Stimulated activated CD8-positive, alpha-beta memory T cell treated with anti-CD3 and anti-CD28 coated beads, Interleukin-15, amount 100 ng/mL, for 4 hours (primary cell): ENCODE results near the gene EGLN1.
"Not testable (repeated sequence)": the region's sequence is repeated elsewhere in the genome, so short reads cannot be mapped to it uniquely, and the experiment has no call there.

ENCODE experiments used
- DNase-seq, 2 donors: peaks; one replicate each; pipeline ENCODE4 v3.0.0-alpha.2; 2020; ENCODE audit warnings: low read depth in 2 of 2

EGLN1 gene

DNA sequence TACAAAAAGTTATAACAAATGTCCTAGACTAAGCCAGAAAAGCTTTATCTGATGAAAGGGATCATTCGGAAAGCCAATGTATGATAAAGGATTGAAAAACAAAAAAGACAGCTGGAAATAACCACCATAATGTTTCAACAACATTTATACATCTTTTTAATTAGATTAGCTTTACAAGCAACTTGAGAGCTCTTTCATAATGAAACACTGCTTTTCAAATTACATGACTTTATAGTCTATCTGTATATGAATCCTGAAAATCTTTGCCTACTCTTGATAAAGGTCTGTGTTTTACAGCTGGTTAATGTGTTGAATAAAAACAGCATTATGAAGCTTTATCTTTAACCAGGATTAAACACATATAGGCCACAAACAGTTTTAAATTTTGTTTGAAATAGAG is 58.5 kb downstream of the EGLN1 start:
- DNase-seq: no peak

- DNase-seq: no peak
Measured at GRCh38 chr1:231362325-231362724, 59.8 kb downstream of the EGLN1 start.

GRCh38 chr1:231359113-231359512 is 63.0 kb downstream of the EGLN1 start:
- no peak for DNase-seq

DNA sequence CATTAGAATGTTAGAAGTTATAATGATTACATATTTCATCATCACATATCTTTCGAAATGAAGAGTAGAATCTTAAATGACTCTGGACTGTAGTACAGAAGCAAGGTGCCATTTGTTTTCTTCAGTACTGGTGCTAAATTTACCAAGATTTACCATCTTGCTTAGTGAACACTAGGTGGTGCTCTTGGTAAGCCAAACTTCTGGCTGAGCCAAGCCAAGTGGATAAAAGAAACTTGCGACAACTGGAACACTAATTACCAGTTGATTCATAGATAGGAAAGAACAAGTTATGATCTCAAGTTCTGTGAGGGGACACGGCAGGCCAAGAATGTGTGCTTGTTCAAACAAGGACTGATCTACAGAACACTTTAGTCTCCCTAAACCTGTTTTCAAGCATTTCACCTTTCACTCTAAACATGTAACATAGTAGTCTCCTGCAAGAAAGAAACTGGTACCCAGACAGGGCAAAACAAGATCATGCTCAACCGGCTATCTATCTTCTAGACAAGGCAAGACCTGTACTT is 64.2 kb downstream of the EGLN1 start:
- no peak for DNase-seq

DNA sequence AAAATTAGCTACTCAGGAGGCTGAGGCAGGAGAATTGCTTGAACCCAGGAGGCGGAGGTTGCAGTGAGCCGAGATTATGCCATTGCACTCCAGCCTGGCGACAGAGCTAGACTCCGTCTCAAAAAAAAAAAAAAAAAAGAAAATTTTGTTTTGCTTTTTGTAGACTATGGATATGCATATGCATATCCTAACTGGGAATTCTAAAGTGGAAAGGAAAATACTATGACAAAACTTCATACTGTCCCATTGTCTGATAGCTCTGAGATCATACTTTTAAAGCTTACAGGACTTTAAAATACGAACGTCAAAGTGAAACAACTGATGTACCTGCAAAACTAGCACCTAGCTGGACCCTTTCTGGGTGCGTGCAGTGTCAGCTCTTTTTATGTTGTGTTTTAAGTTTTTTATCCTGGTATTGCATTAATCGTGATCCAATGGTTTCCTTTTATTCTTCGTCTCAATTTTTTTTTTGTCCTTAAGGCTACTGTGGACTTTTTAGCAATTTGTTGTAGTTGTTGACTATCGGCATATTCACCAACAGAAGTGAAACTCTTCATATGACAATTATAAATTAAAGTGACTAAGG is 64.8 kb downstream of the EGLN1 start:
- no peak for DNase-seq

- DNase-seq: no peak
Measured at GRCh38 chr1:231355171-231355570, 66.9 kb downstream of the EGLN1 start.

- no peak for DNase-seq
Measured at GRCh38 chr1:231354330-231355020, 67.6 kb downstream of the EGLN1 start.

GRCh38 chr1:231353086-231353485 is 69.0 kb downstream of the EGLN1 start:
- no peak for DNase-seq

- no peak for DNase-seq
Measured at GRCh38 chr1:231351816-231352215, 70.3 kb downstream of the EGLN1 start.

- DNase-seq: not testable (repeated sequence)
Measured at GRCh38 chr1:231348856-231349255, 73.2 kb downstream of the EGLN1 start.

DNA sequence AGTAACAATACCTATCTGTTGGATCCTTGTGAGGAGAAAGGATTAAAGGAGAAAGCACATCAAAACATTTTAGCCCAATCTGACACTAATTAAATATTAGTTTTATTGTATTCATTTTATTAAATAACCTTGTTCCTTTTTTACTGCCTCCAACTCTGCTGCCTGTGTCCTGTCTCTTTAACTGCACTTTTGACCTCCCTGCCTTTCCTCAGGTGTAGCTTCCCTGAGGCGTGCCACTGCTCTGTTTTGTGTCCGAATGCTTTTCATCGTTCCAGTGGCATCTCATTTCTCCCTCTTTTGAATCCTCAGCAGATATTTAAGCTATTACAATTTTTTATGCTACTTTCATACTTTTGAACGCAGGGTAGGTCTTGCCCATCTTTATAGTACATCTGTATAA is 73.6 kb downstream of the EGLN1 start:
- DNase-seq: no peak

DNA sequence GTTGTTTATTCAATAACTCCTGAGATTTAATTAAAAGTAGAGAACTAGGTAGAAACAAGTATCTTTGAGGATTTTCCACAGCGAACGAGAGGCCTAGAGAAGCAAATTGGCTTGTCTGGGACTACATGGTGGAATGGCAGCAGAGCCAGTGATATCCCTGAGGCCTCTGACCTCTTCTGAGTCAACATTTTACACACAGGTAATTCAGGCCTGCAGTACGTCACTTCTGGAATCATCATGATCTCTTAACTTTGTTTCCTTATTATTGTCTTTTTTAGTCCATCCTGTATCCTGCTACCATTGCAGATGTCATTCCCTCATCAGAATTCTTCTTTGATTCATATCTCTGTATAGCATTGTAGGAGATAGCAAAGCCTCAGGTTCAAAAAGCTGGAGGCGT is 74.1 kb downstream of the EGLN1 start:
- DNase-seq: no peak

GRCh38 chr1:231340328-231341013 is 81.6 kb downstream of the EGLN1 start:
- DNase-seq: no peak

DNA sequence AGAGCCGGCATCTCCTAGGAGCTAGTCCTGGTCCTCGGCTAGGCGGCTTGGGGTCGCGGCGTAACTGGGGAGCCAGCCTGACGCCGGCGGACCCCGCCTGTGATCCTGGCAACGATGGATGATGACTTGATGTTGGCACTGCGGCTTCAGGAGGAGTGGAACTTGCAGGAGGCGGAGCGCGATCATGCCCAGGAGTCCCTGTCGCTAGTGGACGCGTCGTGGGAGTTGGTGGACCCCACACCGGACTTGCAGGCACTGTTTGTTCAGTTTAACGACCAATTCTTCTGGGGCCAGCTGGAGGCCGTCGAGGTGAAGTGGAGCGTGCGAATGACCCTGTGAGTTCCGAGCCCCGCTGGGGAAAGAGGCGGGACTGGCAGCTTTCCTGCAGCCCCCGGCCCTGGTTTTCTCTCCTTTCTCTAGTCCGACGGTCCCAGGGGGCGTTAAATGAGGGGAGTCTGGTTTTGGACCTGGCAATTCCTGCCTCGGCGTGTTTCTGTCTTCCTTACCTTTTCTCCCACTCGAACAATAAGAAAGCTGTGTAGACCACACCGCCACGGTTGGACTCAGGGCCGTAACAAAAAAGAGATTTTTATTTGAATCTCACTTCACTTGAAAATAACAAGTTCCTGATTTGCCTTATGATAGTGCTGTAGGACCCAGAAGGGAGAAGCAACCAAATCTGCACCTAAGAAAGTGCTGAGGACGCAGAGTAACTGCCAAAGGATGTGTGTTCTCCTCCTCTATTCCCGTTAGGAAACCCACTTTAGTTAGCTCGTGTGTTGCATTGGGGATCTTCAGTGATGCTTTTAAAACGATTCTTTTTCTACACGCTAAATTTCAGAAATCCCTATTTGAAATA is 83.6 kb downstream of the EGLN1 start, which contains the start of gene SPRTN:
TSS of gene SPRTN (plus strand) at position 24 of the 859 bp plus-strand sequence. CDS start at position 115, 91 bp downstream.
- DNase-seq: no peak

DNA sequence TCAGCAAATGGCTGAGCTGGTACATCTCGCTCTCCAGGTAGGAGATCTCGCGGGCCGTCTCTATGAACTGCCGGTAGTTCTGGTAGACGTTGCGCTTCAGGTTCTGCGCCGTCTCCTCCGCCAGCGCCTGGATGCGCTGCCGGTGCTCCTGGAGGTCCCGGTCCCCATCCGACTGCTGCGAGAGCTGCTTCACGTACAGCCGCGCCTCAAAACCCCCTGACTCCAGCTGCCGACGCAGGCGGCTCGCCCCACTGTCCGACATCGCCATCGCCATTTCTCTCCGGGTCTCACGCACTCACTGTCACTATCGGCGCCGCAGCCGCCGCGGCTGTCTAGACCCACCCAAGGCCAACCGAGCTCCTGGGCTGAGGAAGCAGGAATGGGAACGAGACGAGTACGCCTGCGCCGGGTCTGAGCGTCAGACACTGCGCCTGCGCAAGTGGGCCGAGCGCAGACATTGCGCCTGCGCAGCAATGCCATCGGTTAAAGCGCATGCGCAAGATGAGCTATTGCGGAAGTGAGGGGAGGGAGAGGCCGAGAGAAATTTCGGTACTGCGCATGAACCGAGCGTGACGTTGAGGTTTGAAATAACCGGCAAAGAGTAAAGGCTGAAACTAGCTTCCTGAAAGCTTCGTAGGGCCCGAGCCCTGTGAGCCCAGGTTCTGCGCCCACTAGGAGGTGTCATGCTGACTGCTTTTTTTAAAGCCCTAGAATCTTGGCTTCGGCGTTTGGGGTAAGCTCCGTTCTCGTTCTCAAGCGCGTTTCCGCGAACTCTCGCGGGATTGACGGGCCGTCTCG is 84.4 kb downstream of the EGLN1 start, which contains the start of gene EXOC8:
TSS of gene EXOC8 (minus strand) at position 381 of the 798 bp plus-strand sequence. CDS start at position 274, 107 bp downstream.
- DNase-seq: peak; percentile 92 to 95

- no peak for DNase-seq
Measured at GRCh38 chr1:231337043-231337471, 85.0 kb downstream of the EGLN1 start.

- DNase-seq: no peak
Measured at GRCh38 chr1:231335663-231336602, 86.2 kb downstream of the EGLN1 start.

DNA sequence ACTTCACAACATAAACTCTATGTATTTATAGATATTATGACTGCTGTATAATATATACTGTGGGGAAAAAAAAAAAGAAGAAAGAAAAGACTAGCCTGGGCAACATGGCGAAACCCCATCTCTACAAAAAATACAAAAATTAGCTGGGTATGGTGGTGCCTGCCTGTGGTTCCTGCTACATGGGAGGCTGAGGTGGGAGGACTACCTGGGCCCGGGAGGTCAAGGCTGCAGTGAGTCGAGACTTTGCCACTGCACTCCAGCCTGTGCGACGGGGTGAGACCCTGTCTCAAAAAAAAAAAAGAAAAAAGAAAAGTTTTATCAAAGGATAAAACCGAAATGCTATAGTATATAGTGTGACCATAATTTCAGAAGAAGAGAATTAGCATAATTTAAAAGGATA is 87.1 kb downstream of the EGLN1 start:
- no peak for DNase-seq

DNA sequence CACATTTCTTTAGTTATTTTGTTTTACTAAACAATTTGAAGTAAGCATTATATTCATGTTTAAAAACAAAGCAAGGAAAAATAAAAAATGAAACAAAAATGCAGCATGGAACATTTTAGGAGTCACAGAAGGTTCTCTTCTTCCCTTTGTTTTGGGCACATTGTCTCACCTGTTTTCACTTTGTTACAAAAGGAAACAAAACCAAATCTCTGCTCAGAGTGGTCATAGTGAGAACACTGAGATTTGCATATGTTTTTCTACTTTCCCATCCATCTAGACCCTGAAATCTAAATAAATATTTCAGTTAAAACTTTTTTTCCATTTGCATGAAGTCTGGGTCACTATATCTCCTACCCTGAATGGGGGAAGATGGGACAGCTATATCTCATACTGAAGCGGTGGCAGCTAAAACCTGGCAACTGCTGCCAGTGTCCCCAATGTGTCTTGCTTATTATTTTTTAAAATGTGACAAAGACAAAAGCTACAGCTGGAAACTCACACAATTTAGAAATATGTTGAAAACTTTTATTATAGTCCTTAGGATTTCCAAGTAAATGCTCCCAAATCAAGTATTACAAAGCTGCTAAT is 87.9 kb downstream of the EGLN1 start:
- DNase-seq: no peak
